ENCODE results near the gene LAMA5.
A peak's percentile ranks its signal among the peaks of the same experiment; 100 is the strongest.

Gene LAMA5, protein sequence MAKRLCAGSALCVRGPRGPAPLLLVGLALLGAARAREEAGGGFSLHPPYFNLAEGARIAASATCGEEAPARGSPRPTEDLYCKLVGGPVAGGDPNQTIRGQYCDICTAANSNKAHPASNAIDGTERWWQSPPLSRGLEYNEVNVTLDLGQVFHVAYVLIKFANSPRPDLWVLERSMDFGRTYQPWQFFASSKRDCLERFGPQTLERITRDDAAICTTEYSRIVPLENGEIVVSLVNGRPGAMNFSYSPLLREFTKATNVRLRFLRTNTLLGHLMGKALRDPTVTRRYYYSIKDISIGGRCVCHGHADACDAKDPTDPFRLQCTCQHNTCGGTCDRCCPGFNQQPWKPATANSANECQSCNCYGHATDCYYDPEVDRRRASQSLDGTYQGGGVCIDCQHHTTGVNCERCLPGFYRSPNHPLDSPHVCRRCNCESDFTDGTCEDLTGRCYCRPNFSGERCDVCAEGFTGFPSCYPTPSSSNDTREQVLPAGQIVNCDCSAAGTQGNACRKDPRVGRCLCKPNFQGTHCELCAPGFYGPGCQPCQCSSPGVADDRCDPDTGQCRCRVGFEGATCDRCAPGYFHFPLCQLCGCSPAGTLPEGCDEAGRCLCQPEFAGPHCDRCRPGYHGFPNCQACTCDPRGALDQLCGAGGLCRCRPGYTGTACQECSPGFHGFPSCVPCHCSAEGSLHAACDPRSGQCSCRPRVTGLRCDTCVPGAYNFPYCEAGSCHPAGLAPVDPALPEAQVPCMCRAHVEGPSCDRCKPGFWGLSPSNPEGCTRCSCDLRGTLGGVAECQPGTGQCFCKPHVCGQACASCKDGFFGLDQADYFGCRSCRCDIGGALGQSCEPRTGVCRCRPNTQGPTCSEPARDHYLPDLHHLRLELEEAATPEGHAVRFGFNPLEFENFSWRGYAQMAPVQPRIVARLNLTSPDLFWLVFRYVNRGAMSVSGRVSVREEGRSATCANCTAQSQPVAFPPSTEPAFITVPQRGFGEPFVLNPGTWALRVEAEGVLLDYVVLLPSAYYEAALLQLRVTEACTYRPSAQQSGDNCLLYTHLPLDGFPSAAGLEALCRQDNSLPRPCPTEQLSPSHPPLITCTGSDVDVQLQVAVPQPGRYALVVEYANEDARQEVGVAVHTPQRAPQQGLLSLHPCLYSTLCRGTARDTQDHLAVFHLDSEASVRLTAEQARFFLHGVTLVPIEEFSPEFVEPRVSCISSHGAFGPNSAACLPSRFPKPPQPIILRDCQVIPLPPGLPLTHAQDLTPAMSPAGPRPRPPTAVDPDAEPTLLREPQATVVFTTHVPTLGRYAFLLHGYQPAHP (N-terminal part only)

DNA sequence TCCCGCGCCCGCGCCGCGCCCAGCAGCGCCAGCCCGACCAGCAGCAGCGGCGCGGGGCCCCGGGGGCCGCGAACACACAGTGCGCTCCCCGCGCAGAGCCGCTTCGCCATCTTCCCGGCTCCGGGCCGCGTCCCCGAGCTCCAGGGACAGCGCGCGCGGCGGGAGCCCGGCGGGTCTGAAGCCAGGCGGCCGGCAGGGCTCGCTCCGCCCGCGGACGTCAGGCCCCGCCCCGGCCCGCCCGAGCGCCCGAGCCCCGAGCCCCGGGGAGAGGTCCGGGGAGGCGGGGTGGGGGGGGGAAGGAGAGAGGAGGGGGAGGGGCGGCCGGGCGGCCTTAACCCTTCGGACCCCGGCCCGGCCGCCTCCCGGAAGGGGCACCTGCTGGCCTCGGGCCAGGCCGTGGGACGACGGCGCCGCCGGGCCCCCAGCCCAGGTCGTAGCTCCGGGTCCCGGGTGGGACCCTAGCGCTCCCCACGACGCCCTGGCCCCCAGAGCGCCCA, at the start of gene LAMA5:
Gene LAMA5, minus strand, starts transcription at position 177 of the 497 bp plus-strand sequence. Its CDS starts 67 bp downstream, at position 110.
- in situ Hi-C loops (cut with HindIII; ENCODE audit: low sequenced_read_pairs): no loop called here
- H3K4me3 ChIP-seq (ENCODE audit: low read depth, low read length): peak within 1 kb of the TSS; percentile 55
- no peak for DNase-seq (ENCODE audit: low read depth)
- TF ChIP-seq, protein P1, sequence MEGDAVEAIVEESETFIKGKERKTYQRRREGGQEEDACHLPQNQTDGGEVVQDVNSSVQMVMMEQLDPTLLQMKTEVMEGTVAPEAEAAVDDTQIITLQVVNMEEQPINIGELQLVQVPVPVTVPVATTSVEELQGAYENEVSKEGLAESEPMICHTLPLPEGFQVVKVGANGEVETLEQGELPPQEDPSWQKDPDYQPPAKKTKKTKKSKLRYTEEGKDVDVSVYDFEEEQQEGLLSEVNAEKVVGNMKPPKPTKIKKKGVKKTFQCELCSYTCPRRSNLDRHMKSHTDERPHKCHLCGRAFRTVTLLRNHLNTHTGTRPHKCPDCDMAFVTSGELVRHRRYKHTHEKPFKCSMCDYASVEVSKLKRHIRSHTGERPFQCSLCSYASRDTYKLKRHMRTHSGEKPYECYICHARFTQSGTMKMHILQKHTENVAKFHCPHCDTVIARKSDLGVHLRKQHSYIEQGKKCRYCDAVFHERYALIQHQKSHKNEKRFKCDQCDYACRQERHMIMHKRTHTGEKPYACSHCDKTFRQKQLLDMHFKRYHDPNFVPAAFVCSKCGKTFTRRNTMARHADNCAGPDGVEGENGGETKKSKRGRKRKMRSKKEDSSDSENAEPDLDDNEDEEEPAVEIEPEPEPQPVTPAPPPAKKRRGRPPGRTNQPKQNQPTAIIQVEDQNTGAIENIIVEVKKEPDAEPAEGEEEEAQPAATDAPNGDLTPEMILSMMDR (IDR thresholded peaks at IDR 0.05; ENCODE audit: low read depth, low read length, missing control alignments): no peak

GRCh38 chr20:62415354-62416111, 48.4 kb upstream of the LAMA5 start:
- no peak for DNase-seq (ENCODE audit: low read depth)
- in situ Hi-C loops (cut with HindIII; ENCODE audit: low sequenced_read_pairs): no loop called here
- H3K4me3 ChIP-seq (ENCODE audit: low read depth, low read length): no peak overlapping the region
- TF ChIP-seq, protein P1 (IDR thresholded peaks at IDR 0.05; ENCODE audit: low read depth, low read length, missing control alignments): no peak

DNA sequence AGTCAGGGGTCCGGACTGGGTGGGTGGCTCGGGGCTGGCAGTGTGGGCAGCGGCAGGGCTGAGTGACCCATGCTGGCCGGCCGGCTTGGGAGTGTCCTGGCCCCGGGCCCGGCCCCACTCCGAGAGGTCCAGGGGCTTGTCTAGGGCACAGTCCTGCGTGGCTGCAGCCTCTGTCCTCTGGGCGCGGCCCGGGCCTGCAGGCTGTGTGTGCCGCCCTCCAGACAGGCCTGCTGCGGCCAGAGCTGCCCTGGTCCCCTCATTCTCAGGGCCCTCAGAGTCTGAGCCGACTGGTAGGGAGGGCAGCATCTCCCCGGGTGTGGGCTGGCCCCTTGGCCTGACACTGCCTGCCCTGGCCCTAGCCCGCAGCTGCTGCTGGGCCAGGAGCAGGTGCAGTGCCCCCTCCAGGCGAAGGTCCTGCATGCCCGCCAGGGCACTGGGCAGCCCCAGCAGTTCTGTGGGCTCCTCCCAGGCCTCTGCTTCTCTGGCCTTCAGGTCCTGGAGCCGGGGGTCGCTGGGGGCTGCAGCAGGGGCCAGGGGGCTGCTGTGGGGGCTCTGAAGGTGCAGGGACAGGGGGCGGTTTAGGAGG, 46.9 kb upstream of the LAMA5 start:
- no peak for DNase-seq (ENCODE audit: low read depth)
- TF ChIP-seq, protein P1 (IDR thresholded peaks at IDR 0.05; ENCODE audit: low read depth, low read length, missing control alignments): peak; percentile 26
- in situ Hi-C loops (cut with HindIII; ENCODE audit: low sequenced_read_pairs): no loop called here
- H3K4me3 ChIP-seq (ENCODE audit: low read depth, low read length): no peak overlapping the region

DNA sequence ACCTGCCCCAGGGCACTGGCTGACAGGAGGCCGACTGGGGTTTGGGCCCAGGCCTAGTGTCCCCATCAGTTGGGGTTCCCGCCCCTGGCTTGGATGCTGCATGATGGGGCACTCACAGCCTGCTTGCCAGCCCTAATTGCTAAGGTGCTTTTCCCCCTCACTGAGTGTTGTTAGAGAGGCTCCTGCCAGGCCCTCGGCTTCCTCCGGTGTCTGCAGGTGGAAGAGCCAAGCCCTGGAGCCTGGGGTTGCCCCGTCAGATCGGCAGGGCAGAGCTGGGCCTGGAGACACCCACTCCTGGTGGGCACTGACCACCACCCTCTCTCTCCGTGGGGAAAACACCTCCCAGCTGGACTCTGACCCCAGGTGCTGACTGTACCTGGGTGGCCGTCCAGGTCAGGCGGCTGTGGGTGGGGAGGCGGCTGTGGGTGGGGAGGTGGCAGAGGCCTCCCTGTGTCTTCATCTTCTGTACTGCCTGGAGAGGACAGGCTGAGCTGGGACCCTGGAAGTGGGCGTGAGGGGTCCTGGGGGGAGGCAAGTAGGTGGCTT, 46.0 kb upstream of the LAMA5 start:
- no peak for DNase-seq (ENCODE audit: low read depth)
- H3K4me3 ChIP-seq (ENCODE audit: low read depth, low read length): no peak overlapping the region
- in situ Hi-C loops (cut with HindIII; ENCODE audit: low sequenced_read_pairs): no loop called here
- TF ChIP-seq, protein P1 (IDR thresholded peaks at IDR 0.05; ENCODE audit: low read depth, low read length, missing control alignments): no peak

DNA sequence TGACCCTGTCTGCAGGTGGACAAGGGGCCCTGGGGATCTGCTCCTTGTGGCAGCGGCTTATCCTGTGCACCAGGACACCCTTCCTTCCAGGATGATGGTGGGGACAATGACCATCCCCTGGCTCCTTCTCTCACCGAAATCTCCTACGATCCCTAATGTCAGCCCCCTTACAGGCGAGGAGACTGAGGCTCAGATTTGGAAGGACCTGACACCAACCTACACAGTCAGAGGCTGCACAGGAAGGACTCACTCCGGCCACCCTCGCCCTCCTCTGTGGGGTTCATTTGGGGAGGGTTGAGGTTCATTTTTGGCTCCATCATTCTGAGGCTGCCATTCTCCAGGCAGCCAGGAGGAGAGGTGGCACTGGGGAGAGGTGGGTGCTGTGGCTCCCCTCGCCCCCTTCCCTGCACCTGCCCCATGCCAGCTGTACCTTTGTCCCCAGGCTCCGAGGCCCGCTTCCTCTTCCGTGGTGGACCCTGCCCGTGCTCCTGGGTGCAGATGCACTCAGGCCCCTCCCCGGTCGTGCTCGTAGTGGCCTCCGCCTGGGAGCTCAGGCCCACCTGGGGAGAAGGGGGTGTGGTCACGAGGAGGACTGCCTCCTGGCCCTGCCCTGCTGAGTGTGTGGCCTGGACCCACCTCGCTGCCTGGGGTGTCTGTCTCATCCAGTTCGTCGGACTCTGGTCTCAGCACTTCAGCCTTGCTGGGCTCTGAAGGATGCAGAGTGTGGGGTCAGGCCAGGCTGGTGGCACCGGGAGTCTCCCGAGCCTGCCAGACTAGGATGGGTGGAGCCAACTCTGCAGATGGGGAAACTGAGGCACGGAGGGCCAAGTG, 45.3 kb upstream of the LAMA5 start:
- TF ChIP-seq, protein P1 (IDR thresholded peaks at IDR 0.05; ENCODE audit: low read depth, low read length, missing control alignments): no peak
- in situ Hi-C loops (cut with HindIII; ENCODE audit: low sequenced_read_pairs): no loop called here
- H3K4me3 ChIP-seq (ENCODE audit: low read depth, low read length): no peak overlapping the region
- no peak for DNase-seq (ENCODE audit: low read depth)

Measured in astrocyte of the cerebellum (primary cell).